Large intestine (tissue), 3 donors: ENCODE measurements around the gene CREBRF. TPM values are rescaled to one million over a fixed set of nuclear protein-coding genes. Genes with fewer than 3 reads are reported as not detected.
"Not testable (repeated sequence)": the region's sequence is repeated elsewhere in the genome, so short reads cannot be mapped to it uniquely, and the experiment has no call there.

Experiments
- DNase-seq, 2 donors: peaks; one replicate each; pipeline versions ENCODE4 v3.0.0 to v3.0.0-alpha.2; 2013
- H3K27ac ChIP-seq: one replicate; pipeline ENCODE4 v1.5.1; 2013; ENCODE audit warnings: low read length
- H3K27me3 ChIP-seq: 2 replicates; pipeline ENCODE4 v1.6.1; 2013; ENCODE audit warnings: low read length; ENCODE audit not compliant: control insufficient read depth, insufficient read depth
- H3K36me3 ChIP-seq: 2 replicates; pipeline ENCODE4 v1.6.1; 2013; ENCODE audit warnings: low read length; ENCODE audit not compliant: control insufficient read depth, insufficient read depth
- H3K4me1 ChIP-seq: one replicate; pipeline ENCODE4 v1.6.1; 2013; ENCODE audit warnings: low read length; ENCODE audit not compliant: control insufficient read depth, insufficient read depth
- H3K4me3 ChIP-seq: one replicate; pipeline ENCODE4 v1.5.1; 2013; ENCODE audit warnings: low read length
- H3K9me3 ChIP-seq: one replicate; pipeline ENCODE4 v1.6.1; 2013; ENCODE audit warnings: mild to moderate bottlenecking, low read depth, low read length, moderate library complexity; ENCODE audit not compliant: control insufficient read depth
- WGBS: methylation state at CpG from one replicate; pipeline ENCODE4 v1.1.5; 2013; ENCODE audit warnings: low lambda C conversion rate; ENCODE audit not compliant: insufficient coverage; 5-methylcytosine and 5-hydroxymethylcytosine counted together
- polyA plus RNA-seq: library from polyadenylated mRNA; unstranded; fragments of 120-200 nt; gene quantifications from one replicate; pipeline ENCODE4 v1.2.1, GENCODE V29; 2013

Gene CREBRF
- polyA plus RNA-seq, 1 donor = 21.2 TPM

DNA sequence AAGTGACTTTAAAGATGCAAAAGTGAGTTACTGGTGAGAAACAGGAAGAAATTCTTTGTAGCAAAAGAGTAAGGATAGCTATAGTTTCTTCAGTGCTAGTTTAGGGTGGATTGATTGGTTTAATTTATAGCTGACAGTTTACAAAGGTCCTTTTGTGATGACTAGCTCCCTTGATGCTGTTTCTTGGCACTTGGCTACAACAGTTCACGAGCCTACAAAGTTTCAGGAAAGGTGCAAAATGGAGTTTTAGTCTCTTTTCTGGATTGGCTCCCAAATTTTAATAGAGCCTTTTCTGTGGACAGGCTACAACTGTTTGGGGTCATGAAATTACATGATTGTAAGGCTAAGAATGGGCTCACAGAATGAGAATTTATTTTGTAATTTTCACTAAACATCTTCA is 47.3 kb downstream of the CREBRF start:
- Histone ChIP-seq H3K4me1 (no peaks in the 10 kb centered on the region), H3K9me3 (peaks cover 5% of the 10 kb centered on the region), H3K4me3 (no peak overlapping the region), H3K27me3 (no peaks in the 10 kb centered on the region), H3K27ac (no peak overlapping the region), H3K36me3 (peaks cover 3% of the 10 kb centered on the region)
- no CpG with 5 or more reads among the region's 1 CpG for WGBS
- DNase-seq = no peak

DNA sequence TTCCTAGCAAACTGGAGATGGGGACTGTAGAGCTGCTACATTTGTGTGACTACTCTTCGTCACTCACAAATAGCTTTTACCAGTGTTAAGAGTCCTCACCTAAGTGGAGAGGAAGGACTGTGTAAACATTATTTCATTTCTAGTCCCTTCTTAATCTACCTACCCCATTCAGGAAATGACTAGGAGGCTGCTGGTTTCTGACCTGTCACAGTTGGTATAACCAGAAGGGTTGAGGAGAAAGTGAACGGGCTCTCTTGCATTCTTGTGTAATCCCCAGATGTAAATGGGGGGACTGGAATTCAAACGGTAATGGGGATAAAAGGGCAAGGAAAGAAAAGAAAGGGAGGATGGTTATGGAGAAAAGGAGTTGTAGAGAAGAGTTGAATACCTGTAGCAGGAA is 52.8 kb downstream of the CREBRF start:
- Histone ChIP-seq H3K36me3 (peaks cover 37% of the 10 kb centered on the region), H3K4me1 (no peaks in the 10 kb centered on the region), H3K27ac (no peak overlapping the region), H3K4me3 (no peak overlapping the region), H3K9me3 (no peaks in the 10 kb centered on the region), H3K27me3 (no peaks in the 10 kb centered on the region)
- WGBS = 53% methylated on average over 2 of the region's 3 CpGs
- no peak for DNase-seq

DNA sequence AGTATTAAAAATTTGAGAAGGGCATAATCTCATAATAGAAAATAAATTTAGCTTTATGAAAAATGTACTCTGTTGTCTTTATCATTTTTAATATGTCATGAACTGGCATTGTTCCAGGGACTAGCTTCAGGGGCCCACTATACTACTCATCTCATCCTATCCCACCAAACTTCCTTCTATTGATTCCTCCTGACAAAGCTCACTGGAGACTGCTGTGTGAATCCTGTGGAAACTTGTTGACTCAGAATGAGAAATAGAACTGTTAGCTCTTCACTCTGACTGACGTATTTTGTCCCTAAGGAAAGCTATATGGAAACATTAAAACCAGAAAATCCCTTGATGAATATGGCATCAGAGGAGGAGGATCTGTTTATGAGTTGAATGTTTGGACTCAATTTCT is 58.4 kb downstream of the CREBRF start:
- Histone ChIP-seq H3K27me3 (no peaks in the 10 kb centered on the region), H3K4me1 (no peaks in the 10 kb centered on the region), H3K27ac (no peak overlapping the region), H3K9me3 (no peaks in the 10 kb centered on the region), H3K36me3 (peaks cover 40% of the 10 kb centered on the region), H3K4me3 (no peak overlapping the region)
- 100% methylated on average over 1 of the region's 1 CpG for WGBS
- DNase-seq = no peak

DNA sequence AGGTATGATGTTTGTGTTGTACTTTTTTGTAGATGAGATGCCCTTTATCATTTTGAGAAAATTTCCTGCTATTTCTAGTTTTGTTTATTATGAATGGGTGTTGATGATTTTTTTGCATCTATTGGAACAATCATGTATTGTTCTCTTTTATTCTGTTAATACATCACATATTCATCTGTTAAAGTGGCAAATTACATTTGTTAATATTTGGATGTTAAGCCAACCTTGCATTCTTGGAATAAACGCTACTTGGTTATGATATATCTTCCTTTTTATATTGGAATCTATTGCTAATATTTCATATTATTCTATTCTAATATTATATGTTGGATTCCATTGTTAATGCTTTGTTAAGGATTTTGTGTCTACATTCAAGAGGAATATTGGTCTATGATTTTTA is 63.6 kb downstream of the CREBRF start:
- H3K4me3 ChIP-seq = no peak overlapping the region
- no peaks in the 10 kb centered on the region for H3K9me3 ChIP-seq
- WGBS = 100% methylated on average over 1 of the region's 1 CpG
- no peak for DNase-seq
- H3K36me3 ChIP-seq = peaks cover 20% of the 10 kb centered on the region
- H3K27me3 ChIP-seq = no peaks in the 10 kb centered on the region
- H3K4me1 ChIP-seq = no peaks in the 10 kb centered on the region
- no peak overlapping the region for H3K27ac ChIP-seq

DNA sequence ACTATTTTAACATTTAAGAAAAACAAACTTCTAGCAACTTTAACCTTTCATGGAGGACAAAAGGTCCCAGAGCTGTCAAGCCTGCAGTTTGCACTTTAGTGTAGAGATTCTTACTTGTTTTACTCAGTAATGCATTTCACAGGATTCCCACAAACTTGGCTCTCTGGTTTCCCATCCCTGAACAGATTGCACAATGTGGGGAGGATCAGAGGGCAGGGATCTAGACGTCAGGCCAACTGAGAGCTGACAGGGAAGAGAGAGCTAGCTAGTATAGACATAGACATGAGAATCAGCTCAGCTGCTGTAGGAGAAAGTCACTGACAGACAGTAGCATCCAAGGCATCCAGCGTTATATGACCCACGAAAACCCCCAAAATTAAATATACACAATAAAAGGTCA is 67.3 kb downstream of the CREBRF start:
- no CpG with 5 or more reads among the region's 3 CpGs for WGBS
- Histone ChIP-seq H3K36me3 (peaks cover 23% of the 10 kb centered on the region), H3K27me3 (no peaks in the 10 kb centered on the region), H3K9me3 (no peaks in the 10 kb centered on the region), H3K4me3 (no peak overlapping the region), H3K4me1 (no peaks in the 10 kb centered on the region), H3K27ac (no peak overlapping the region)
- no peak for DNase-seq

DNA sequence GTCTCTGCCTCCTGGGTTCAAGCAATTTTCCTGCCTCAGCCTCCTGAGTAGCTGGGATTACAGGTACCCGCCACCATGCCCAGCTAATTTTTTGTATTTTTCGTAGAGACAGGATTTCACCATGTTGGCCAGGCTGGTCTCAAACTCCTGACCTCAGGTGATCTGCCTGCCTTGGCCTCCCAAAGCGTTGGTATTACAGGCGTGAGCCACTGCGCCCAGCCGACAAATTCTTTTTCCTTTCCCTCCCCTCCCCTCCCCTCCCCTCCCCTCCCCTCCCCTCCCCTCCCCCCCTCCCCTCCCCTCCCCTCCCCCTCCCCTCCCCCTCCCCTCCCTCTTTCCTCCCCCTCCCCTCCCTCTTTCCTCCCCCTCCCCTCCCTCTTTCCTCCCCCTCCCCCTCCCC is 76.0 kb downstream of the CREBRF start:
- H3K4me1 ChIP-seq, DNase-seq, H3K9me3 ChIP-seq, H3K27me3 ChIP-seq, H3K27ac ChIP-seq, H3K4me3 ChIP-seq: not testable (repeated sequence)
- peaks cover 25% of the 10 kb centered on the region for H3K36me3 ChIP-seq
- no CpG with 5 or more reads among the region's 6 CpGs for WGBS

DNA sequence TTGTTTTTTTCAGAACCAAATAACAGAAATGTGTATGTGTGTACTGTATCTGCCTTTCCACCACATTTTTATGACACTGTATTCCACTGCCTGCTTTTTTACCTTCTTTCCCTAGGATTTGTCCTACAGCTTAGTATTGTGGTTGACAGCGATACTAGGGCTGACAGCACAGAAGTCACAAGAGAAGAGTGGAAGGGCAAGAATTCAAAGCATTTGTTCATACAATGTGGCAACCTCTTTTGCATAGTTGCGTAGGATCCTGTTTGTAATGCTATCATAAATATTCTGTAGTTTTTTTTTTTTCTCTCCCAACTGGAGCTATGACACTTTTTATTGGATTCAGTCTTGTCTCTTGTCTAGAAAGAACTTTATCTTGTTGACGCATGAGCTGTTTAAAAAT is 82.6 kb downstream of the CREBRF start:
- no peak for DNase-seq
- Histone ChIP-seq H3K9me3 (no peaks in the 10 kb centered on the region), H3K4me3 (no peak overlapping the region), H3K27ac (no peak overlapping the region), H3K4me1 (no peaks in the 10 kb centered on the region), H3K27me3 (no peaks in the 10 kb centered on the region), H3K36me3 (peaks cover 7% of the 10 kb centered on the region)
- WGBS = 80% methylated on average over 1 of the region's 3 CpGs

DNA sequence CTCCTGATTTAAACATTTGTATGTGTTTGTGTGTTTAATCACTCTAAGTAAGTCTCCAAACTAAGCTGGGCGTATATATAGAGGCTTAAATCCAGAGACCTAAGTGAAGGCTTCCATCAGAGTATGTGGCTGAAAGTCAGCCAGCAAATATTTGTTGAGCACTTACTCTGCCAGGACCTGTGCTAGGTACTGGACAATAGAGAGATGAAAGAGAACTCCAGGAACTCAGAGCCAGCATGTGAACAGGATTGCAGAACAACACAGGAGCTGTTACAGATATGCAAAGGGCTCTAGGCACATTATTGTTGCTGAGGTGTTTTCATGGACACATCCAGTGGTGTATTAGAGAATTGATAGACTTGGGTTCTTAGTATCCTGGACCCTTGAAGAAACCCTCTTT is 83.5 kb downstream of the CREBRF start:
- H3K36me3 ChIP-seq = peaks cover 4% of the 10 kb centered on the region
- no CpG with 5 or more reads among the region's 1 CpG for WGBS
- H3K4me1 ChIP-seq = no peaks in the 10 kb centered on the region
- no peaks in the 10 kb centered on the region for H3K27me3 ChIP-seq
- H3K27ac ChIP-seq = no peak overlapping the region
- H3K9me3 ChIP-seq = no peaks in the 10 kb centered on the region
- no peak for DNase-seq
- no peak overlapping the region for H3K4me3 ChIP-seq

DNA sequence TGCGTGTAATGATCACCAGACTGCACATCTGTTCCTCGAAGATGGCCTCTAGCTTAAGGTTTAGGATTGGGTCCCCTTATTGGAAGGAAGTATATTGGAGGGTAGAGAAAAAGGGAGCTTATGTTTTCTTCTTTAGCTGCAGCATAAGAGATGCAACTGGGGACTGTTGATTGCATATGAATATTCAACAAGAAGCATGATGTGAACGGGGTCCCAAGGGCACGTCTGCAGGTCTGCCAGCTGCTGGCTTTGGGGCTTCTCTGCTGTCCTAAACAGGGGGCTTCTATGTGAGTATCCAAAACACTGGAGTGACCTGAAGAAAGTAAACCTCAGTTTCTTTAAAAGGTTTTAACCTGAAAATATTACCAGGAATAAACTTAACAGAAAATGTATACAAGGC is 84.6 kb downstream of the CREBRF start:
- Histone ChIP-seq H3K27me3 (no peaks in the 10 kb centered on the region), H3K27ac (no peak overlapping the region)
- WGBS = 100% methylated on average over 1 of the region's 4 CpGs

DNA sequence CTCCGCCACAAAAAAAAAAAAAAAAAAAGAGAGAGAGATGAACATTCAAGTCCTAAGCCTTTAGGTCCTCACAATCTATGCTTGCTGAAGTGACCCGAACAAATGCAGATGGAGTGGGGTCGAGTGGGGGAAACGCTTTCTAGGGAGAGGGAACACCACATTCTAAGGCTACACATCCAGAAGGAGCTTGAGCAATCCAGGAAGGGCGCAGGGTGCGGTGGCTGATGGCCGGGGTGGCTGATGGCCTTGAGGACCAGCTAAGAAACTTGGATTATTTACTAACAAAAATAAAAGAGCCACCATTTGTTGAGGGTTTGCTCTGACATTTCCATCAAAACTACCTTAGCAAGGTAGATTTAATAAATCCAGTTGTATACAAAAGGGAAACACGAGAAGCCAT is 87.4 kb downstream of the CREBRF start:
- H3K4me1 ChIP-seq = no peaks in the 10 kb centered on the region
- peaks cover 10% of the 10 kb centered on the region for H3K36me3 ChIP-seq
- no peak overlapping the region for H3K27ac ChIP-seq
- H3K4me3 ChIP-seq = no peak overlapping the region
- H3K9me3 ChIP-seq = no peaks in the 10 kb centered on the region
- WGBS = 100% methylated on average over 2 of the region's 8 CpGs
- no peak for DNase-seq
- H3K27me3 ChIP-seq = no peaks in the 10 kb centered on the region

More for the DNA sequence above, 84.6 kb downstream of the CREBRF start:
- H3K4me1 ChIP-seq = no peaks in the 10 kb centered on the region
- H3K9me3 ChIP-seq = no peaks in the 10 kb centered on the region
- DNase-seq = no peak
- H3K36me3 ChIP-seq = peaks cover 4% of the 10 kb centered on the region
- no peak overlapping the region for H3K4me3 ChIP-seq

DNA sequence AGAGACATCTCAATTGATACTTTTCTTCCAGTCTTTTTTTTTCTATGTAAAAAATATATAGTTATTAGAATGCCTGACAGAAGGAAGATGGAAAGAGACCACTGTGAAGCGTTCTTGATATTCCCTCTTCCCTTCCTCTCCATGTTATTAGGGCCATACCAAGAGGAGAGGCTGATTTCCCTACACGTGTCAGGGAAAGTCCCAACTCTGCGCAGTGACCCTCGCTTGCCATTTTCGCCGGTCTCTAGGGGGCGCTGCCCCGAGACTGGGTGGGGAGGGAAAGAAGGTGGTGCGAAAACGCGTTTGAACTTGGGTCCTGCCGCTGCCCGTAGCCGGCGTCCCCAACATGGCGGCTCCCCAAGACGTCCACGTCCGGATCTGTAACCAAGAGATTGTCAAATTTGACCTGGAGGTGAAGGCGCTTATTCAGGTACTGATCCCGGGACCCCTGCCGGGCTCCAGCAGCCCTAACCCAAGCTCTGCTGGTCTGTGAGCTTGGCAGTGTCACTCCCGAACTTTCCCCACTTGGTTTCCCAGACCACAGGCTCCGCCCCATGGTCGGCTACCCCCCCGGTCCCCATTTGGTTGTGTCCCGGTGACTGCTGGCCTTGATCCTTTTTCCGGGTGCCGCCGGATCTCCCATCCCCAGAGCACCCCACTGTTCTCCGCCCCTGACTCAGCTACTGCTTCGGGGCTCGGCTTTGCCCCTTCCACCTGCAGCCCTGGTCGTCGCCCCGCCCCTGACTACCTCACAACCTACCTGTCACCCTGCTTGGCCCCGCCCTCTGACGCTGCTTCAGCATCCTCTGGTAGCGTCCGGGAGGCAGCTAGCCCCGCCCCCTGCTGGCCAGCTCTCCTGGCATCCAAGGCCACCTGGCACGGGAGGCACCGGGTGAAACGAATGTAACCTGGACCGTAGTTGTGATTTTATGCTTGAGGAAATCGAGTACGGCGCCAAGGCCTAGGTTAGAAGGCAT is 88.3 kb downstream of the CREBRF start, which contains the start of gene BNIP1:
Gene BNIP1 (plus strand): TSS at position 332 of the 977 bp plus-strand sequence. CDS start 15 bp downstream, at position 347.
- Histone ChIP-seq H3K36me3 (peaks cover 18% of the 10 kb centered on the region), H3K9me3 (no peaks in the 10 kb centered on the region), H3K4me3 (peak within 1 kb of the TSS; percentile 98), H3K4me1 (no peaks in the 10 kb centered on the region), H3K27me3 (no peaks in the 10 kb centered on the region), H3K27ac (peak within 1 kb of the TSS; percentile 95)
- WGBS = no CpG with 5 or more reads among the region's 48 CpGs
- peak; percentile 96 to 98 for DNase-seq
